Cerebellar cortex (tissue), 1 donor: ENCODE measurements around the gene DDB1.

Experiments
- DNase-seq: peaks from one replicate; pipeline ENCODE4 v3.0.0-alpha.2; 2015; ENCODE audit warnings: low spot score

DDB1 gene

GRCh38 chr11:61356706-61357105 is 23.8 kb upstream of the DDB1 start:
- DNase-seq, result no peak

GRCh38 chr11:61354208-61354607 is 21.3 kb upstream of the DDB1 start:
- DNase-seq, result no peak

GRCh38 chr11:61353131-61354067 is 20.5 kb upstream of the DDB1 start:
- DNase-seq, result no peak

- no peak for DNase-seq
Measured at GRCh38 chr11:61352038-61352437, 19.1 kb upstream of the DDB1 start.

- no peak for DNase-seq
Measured at GRCh38 chr11:61350803-61351202, 17.9 kb upstream of the DDB1 start.

- DNase-seq, result no peak
Measured at GRCh38 chr11:61350336-61350735, 17.4 kb upstream of the DDB1 start.

GRCh38 chr11:61349916-61350315 is 17.0 kb upstream of the DDB1 start:
- DNase-seq, result no peak

GRCh38 chr11:61349189-61349751 is 16.4 kb upstream of the DDB1 start:
- DNase-seq, result no peak

GRCh38 chr11:61347916-61348461 is 15.1 kb upstream of the DDB1 start:
- DNase-seq, result no peak

- DNase-seq, result no peak
Measured at GRCh38 chr11:61345954-61346843, 13.3 kb upstream of the DDB1 start.

GRCh38 chr11:61345170-61345610 is 12.3 kb upstream of the DDB1 start:
- DNase-seq, result no peak

GRCh38 chr11:61343792-61344745 is 11.2 kb upstream of the DDB1 start:
- no peak for DNase-seq

GRCh38 chr11:61342207-61342803 is 9.4 kb upstream of the DDB1 start:
- no peak for DNase-seq

- no peak for DNase-seq
Measured at GRCh38 chr11:61341706-61342105, 8.8 kb upstream of the DDB1 start.

GRCh38 chr11:61340979-61341378 is 8.1 kb upstream of the DDB1 start:
- no peak for DNase-seq

- DNase-seq, result no peak
Measured at GRCh38 chr11:61339490-61339878, 6.6 kb upstream of the DDB1 start.

- DNase-seq, result no peak
Measured at GRCh38 chr11:61338783-61339489, 6.0 kb upstream of the DDB1 start.

- no peak for DNase-seq
Measured at GRCh38 chr11:61337706-61338470, 5.0 kb upstream of the DDB1 start.
